IgD-negative memory B cell (primary cell): Measurements from ENCODE around the gene CCDC97. TPM values are rescaled to one million over a fixed set of nuclear protein-coding genes. Genes with fewer than 3 reads are reported as not detected.

Source experiments
- H3K27ac Mint-ChIP-seq, 3 donors: one replicate each; pipeline ENCODE4 v1.8.0; 2020 to 2022; ENCODE audit warnings: mild to moderate bottlenecking in 3 of 3, mixed read lengths in 3 of 3, moderate library complexity in 1 of 3
- H3K27me3 Mint-ChIP-seq: one replicate; pipeline ENCODE4 v1.8.0; 2021; ENCODE audit warnings: mixed read lengths
- H3K36me3 Mint-ChIP-seq: one replicate; pipeline ENCODE4 v1.8.0; 2020; ENCODE audit warnings: mild to moderate bottlenecking, mixed read lengths
- H3K4me1 Mint-ChIP-seq, 3 donors: one replicate each; pipeline ENCODE4 v1.8.0; 2020 to 2022; ENCODE audit warnings: mixed read lengths in 3 of 3, mild to moderate bottlenecking in 1 of 3
- H3K4me3 Mint-ChIP-seq, 4 donors: one replicate each; pipeline ENCODE4 v1.8.0; 2020 to 2022; ENCODE audit warnings: mild to moderate bottlenecking in 4 of 4, mixed read lengths in 4 of 4, moderate library complexity in 3 of 4
- H3K9me3 Mint-ChIP-seq, 3 donors: one replicate each; pipeline ENCODE4 v1.8.0; 2020 to 2021; ENCODE audit warnings: mixed read lengths in 3 of 3, mild to moderate bottlenecking in 1 of 3
- polyA plus RNA-seq: library from polyadenylated mRNA; unstranded; fragments of 300-500 nt; fragmentation: Illumina TruSeq; gene quantifications from one replicate; pipeline ENCODE4 v1.2.3, GENCODE V29; 2021

The CCDC97 gene
- 34.5 TPM for polyA plus RNA-seq

- Mint-ChIP-seq H3K4me1 (peaks cover 37 to 48% (median 37%) of the 10 kb centered on the region in 3 donors), H3K36me3 (peaks cover 3% of the 10 kb centered on the region)
Observed at GRCh38 chr19:41310033-41310831, at the start of gene CCDC97. Gene CCDC97, plus strand, starts transcription at chr19:41310172. Its CDS starts 139 bp downstream, at chr19:41310311.

DNA sequence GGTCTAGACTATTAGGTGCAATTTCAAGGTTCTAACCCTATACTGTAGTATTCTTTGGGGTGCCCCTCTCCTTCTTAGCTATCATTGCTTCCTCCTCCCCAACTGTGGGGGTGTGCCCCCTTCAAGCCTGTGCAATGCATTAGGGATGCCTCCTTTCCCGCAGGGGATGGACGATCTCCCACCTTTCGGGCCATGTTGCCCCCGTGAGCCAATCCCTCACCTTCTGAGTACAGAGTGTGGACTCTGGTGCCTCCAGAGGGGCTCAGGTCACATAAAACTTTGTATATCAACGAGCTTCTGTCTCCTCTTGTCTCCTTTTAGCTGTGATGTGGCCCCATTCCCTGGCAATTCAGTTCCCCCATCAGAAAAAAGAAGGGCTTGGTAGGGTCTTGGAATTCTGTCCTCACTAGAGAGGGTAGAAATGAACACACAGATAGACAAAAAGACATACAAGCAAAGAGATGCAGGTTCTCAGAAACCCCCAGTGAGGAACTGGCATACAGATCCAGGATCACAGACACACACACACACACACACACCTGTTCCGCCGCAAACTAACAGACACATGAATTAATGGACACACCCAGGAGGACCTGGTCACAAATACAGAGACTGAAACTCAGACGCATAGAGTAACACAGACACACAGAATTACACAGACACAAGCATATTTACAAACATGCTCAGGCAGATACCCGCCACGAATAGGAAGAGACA, 48.3 kb upstream of the CCDC97 start:
- no peaks in the 10 kb centered on the region for H3K9me3 Mint-ChIP-seq
- no peaks in the 10 kb centered on the region for H3K36me3 Mint-ChIP-seq
- H3K27ac Mint-ChIP-seq, result peak overlapping the region; percentile 99 to 100 (median 99)
- no peaks in the 10 kb centered on the region for H3K27me3 Mint-ChIP-seq
- H3K4me3 Mint-ChIP-seq, result peak overlapping the region; percentile 90 to 98 (median 94)
- H3K4me1 Mint-ChIP-seq, result peaks cover 11 to 23% (median 21%) of the 10 kb centered on the region in 3 donors

More at GRCh38 chr19:41310033-41310831, at the start of gene CCDC97:
- Mint-ChIP-seq H3K9me3 (no peaks in the 10 kb centered on the region), H3K4me3 (peak within 1 kb of the TSS; percentile 97 to 99 (median 99)), H3K27ac (peak within 1 kb of the TSS; percentile 99 to 100 (median 100)), H3K27me3 (no peaks in the 10 kb centered on the region)

GRCh38 chr19:41263042-41263849, 46.7 kb upstream of the CCDC97 start:
- Mint-ChIP-seq H3K27ac (peak overlapping the region; percentile 99 to 100 (median 99)), H3K4me1 (peaks cover 15 to 33% (median 30%) of the 10 kb centered on the region in 3 donors), H3K27me3 (no peaks in the 10 kb centered on the region), H3K36me3 (no peaks in the 10 kb centered on the region), H3K4me3 (peak overlapping the region; percentile 90 to 98 (median 94)), H3K9me3 (no peaks in the 10 kb centered on the region)

DNA sequence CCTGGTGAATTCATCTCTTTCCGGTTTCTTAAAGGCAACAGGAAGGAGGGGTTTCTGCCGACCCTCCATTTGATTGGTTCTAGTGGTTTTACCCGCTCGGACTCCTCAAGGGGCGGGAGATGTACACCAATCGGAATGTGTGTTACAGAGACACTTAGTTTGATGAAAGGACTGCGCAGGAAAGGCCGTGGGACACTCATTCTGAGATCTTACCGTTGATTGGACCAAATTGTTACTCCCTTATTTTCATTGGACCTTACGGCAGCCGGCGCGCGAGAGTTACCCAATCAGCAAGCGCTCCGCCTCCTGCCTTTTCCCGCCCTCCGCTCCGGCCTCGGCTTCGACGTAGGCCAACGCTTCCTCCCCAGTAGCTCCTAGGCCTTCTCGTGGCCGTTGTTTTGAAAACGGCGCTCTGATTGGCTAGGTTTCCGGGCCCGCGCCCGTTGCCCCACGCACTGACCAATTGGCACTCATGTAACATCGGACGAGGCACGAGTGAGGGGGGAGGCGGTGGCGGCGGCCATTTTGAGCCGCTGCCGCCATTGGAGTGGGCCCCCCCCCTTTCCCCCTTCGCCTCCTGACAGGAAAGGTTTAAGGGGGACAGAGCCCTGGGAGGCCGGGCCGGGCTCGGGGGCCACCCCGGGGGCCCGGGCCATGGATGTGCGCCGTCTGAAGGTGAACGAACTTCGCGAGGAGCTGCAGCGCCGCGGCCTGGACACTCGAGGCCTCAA, 46.0 kb upstream of the CCDC97 start, which contains the start of gene HNRNPUL1:
Gene HNRNPUL1 (plus strand): TSS at position 523 of the 731 bp plus-strand sequence. CDS start 132 bp downstream, at position 655.
- Mint-ChIP-seq H3K27me3 (no peaks in the 10 kb centered on the region), H3K36me3 (no peaks in the 10 kb centered on the region), H3K9me3 (no peaks in the 10 kb centered on the region), H3K27ac (peak within 1 kb of the TSS; percentile 99 to 100 (median 99)), H3K4me3 (peak within 1 kb of the TSS; percentile 90 to 98 (median 94)), H3K4me1 (peaks cover 15 to 33% (median 30%) of the 10 kb centered on the region in 3 donors)

- H3K27ac Mint-ChIP-seq, result peak overlapping the region; percentile 99 to 100 (median 99)
- no peaks in the 10 kb centered on the region for H3K27me3 Mint-ChIP-seq
- peaks cover 15 to 33% (median 30%) of the 10 kb centered on the region in 3 donors for H3K4me1 Mint-ChIP-seq
- H3K36me3 Mint-ChIP-seq, result no peaks in the 10 kb centered on the region
- peak overlapping the region; percentile 90 to 98 (median 94) for H3K4me3 Mint-ChIP-seq
- no peaks in the 10 kb centered on the region for H3K9me3 Mint-ChIP-seq
Observed at GRCh38 chr19:41264581-41265394, 45.2 kb upstream of the CCDC97 start.

- Mint-ChIP-seq H3K27me3 (no peaks in the 10 kb centered on the region), H3K9me3 (no peaks in the 10 kb centered on the region), H3K36me3 (no peaks in the 10 kb centered on the region), H3K4me1 (peaks cover 15 to 33% (median 30%) of the 10 kb centered on the region in 3 donors), H3K4me3 (peak overlapping the region; percentile 90 to 98 (median 94)), H3K27ac (peak overlapping the region; percentile 80 to 100 (median 99))
Observed at GRCh38 chr19:41265395-41266153, 44.4 kb upstream of the CCDC97 start.

DNA sequence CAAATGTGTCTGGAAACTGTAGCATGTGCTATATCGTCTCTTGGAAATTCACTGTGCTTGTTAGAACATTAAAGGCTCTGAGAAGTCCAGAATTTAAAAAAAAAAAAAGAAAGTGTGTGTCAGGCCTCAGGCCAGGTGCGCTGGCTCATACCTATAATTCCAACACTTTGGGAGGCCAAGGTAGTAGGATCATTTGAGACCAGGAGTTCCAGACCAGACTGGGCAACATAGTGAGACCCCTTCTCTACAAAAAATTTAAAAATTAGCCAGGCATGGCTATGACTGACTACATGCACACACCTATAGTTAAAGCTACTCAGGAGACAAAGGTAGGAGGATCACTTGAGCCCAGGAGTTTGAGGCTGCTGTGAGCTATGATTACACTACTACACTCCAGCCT, 40.9 kb upstream of the CCDC97 start:
- Mint-ChIP-seq H3K4me1 (peaks cover 7 to 23% (median 23%) of the 10 kb centered on the region in 3 donors), H3K27me3 (no peaks in the 10 kb centered on the region), H3K36me3 (peaks cover 6% of the 10 kb centered on the region), H3K4me3 (no peak overlapping the region), H3K27ac (no peak overlapping the region), H3K9me3 (no peaks in the 10 kb centered on the region)

DNA sequence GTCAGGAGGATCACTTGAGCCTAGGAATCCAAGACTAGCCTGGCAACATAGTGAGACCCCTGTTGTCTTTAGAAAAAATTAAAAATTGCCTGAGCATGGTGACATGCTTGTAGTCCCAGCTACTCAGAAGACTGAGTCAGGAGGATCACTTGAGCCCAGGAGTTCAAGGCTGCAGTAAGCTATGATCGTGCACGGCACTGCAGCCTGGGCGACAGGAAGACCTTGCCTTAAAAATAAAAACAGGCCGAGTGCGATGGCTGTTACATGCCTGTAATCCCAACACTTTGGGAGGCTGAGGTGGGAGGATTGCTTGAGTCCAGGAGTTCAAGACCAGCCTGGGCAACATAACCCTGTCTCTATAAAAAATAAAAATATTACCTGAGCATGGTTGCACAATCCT, 40.4 kb upstream of the CCDC97 start:
- Mint-ChIP-seq H3K27me3 (no peaks in the 10 kb centered on the region), H3K4me1 (peaks cover 7 to 23% (median 23%) of the 10 kb centered on the region in 3 donors), H3K4me3 (no peak overlapping the region), H3K9me3 (no peaks in the 10 kb centered on the region), H3K36me3 (peaks cover 6% of the 10 kb centered on the region), H3K27ac (no peak overlapping the region)

GRCh38 chr19:41273076-41273475, 36.9 kb upstream of the CCDC97 start:
- no peaks in the 10 kb centered on the region for H3K9me3 Mint-ChIP-seq
- peaks cover 10% of the 10 kb centered on the region for H3K36me3 Mint-ChIP-seq
- H3K27me3 Mint-ChIP-seq, result no peaks in the 10 kb centered on the region
- peak overlapping the region in 1 of 3 donors; percentile 43 for H3K27ac Mint-ChIP-seq
- H3K4me1 Mint-ChIP-seq, result no peaks in the 10 kb centered on the region
- H3K4me3 Mint-ChIP-seq, result no peak overlapping the region

DNA sequence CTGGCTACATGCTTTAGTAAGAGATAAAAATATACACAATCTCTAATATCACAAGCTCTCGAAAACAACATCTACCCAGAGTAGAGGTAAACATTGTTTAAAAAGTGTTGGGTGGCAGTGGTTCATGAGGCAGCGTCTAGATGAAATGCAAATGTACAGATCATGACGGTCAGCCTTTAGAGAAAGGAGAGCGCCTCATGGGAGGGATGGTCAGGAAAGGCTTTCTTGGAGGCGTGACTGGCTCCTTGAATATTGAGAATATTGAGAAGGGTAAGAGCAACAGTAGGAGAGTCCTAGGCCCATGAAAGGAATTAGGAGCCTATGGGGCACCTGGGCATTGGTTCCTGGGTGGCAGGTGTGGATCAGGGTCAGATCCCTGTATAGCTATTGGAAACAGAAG, 35.2 kb upstream of the CCDC97 start:
- Mint-ChIP-seq H3K9me3 (no peaks in the 10 kb centered on the region), H3K4me3 (no peak overlapping the region), H3K4me1 (no peaks in the 10 kb centered on the region), H3K27me3 (no peaks in the 10 kb centered on the region), H3K27ac (peak overlapping the region in 1 of 3 donors; percentile 48), H3K36me3 (peaks cover 14% of the 10 kb centered on the region)

GRCh38 chr19:41276231-41276630, 33.7 kb upstream of the CCDC97 start:
- H3K4me3 Mint-ChIP-seq, result peak overlapping the region in 1 of 4 donors; percentile 9
- peak overlapping the region in 1 of 3 donors; percentile 11 for H3K27ac Mint-ChIP-seq
- H3K9me3 Mint-ChIP-seq, result no peaks in the 10 kb centered on the region
- H3K36me3 Mint-ChIP-seq, result peaks cover 16% of the 10 kb centered on the region
- H3K27me3 Mint-ChIP-seq, result no peaks in the 10 kb centered on the region
- H3K4me1 Mint-ChIP-seq, result no peaks in the 10 kb centered on the region

DNA sequence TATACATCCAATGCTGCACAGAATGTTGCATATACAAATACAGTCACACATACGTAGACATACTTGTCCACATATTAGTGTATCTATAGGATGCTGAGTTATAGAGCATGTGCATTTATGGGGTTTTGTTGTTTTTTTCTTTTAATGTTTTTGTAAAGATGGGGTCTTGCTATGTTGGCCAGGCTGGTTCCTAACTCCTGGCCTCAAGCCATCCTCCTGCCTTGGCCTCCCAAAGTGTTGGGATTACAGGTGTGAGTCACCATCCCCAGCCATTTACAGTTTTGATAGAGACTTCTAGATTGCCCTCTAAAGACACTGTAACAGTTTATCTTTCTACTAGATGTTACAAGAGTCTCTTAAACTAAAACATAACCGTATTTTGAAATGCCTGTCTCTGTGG, 31.5 kb upstream of the CCDC97 start:
- Mint-ChIP-seq H3K36me3 (peaks cover 10% of the 10 kb centered on the region), H3K4me3 (no peak overlapping the region), H3K27ac (no peak overlapping the region), H3K4me1 (no peaks in the 10 kb centered on the region), H3K9me3 (no peaks in the 10 kb centered on the region), H3K27me3 (no peaks in the 10 kb centered on the region)
